Stimulated activated CD4-positive, alpha-beta T cell treated with anti-CD3 and anti-CD28 coated beads, Interleukin-15, amount 100 ng/mL, for 24 hours (primary cell): ENCODE data around the gene PLD5.

ENCODE experiments used
- DNase-seq: peaks from one replicate; pipeline ENCODE4 v3.0.0-alpha.2; 2020

The PLD5 gene

GRCh38 chr1:242524571-242525359 is at the start of gene PLD5:
PLD5 (minus strand) TSS chr1:242524697.
- DNase-seq: peak; percentile 8

- no peak for DNase-seq
Observed at GRCh38 chr1:242569867-242570266, 45.4 kb upstream of the PLD5 start.

- no peak for DNase-seq
Observed at GRCh38 chr1:242568666-242569065, 44.2 kb upstream of the PLD5 start.

- DNase-seq: no peak
Observed at GRCh38 chr1:242567596-242567995, 43.1 kb upstream of the PLD5 start.

- DNase-seq: no peak
Observed at GRCh38 chr1:242556759-242557158, 32.3 kb upstream of the PLD5 start.

GRCh38 chr1:242556276-242556675 is 31.8 kb upstream of the PLD5 start:
- DNase-seq: no peak

GRCh38 chr1:242554577-242554976 is 30.1 kb upstream of the PLD5 start:
- DNase-seq: no peak

- DNase-seq: no peak
Observed at GRCh38 chr1:242546849-242547729, 22.6 kb upstream of the PLD5 start.

- no peak for DNase-seq
Observed at GRCh38 chr1:242546441-242546840, 21.9 kb upstream of the PLD5 start.

GRCh38 chr1:242544071-242544470 is 19.6 kb upstream of the PLD5 start:
- no peak for DNase-seq

GRCh38 chr1:242542271-242542670 is 17.8 kb upstream of the PLD5 start:
- no peak for DNase-seq

- no peak for DNase-seq
Observed at GRCh38 chr1:242535986-242536385, 11.5 kb upstream of the PLD5 start.

GRCh38 chr1:242534753-242535152 is 10.3 kb upstream of the PLD5 start:
- no peak for DNase-seq

- no peak for DNase-seq
Observed at GRCh38 chr1:242530761-242531160, 6.3 kb upstream of the PLD5 start.

- DNase-seq: no peak
Observed at GRCh38 chr1:242525769-242526168, 1.3 kb upstream of the PLD5 start.

GRCh38 chr1:242525360-242525722 is 844 bp upstream of the PLD5 start:
- no peak for DNase-seq

- peak; percentile 26 for DNase-seq
Observed at GRCh38 chr1:242523719-242524570, 552 bp downstream of the PLD5 start.

GRCh38 chr1:242522996-242523718 is 1.3 kb downstream of the PLD5 start:
- DNase-seq: no peak

GRCh38 chr1:242522304-242522945 is 2.1 kb downstream of the PLD5 start:
- peak; percentile 14 for DNase-seq

GRCh38 chr1:242515555-242515954 is 8.9 kb downstream of the PLD5 start:
- no peak for DNase-seq

- no peak for DNase-seq
Observed at GRCh38 chr1:242506724-242507123, 17.8 kb downstream of the PLD5 start.

- no peak for DNase-seq
Observed at GRCh38 chr1:242489545-242489944, 35.0 kb downstream of the PLD5 start.
